ENCODE results near the gene FRMPD3.

DNA sequence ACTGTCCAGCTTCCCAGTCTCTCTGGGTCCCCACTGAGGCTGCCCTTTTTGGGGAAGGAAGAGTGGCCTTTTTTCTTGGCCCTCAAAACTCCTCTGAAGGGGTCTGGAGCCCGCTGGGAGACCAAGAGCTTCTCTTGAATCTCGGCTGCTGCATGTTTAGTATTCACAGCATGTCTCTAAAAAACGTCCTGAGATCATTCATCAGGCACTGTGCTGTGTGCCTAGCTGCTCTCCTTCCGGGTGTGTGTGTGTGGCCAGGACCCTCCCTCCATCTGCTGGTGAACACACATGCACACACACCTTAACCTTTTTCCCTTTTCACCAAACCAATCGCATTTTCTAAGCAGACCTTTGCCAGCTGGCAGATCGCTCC lies 841 bp upstream of the FRMPD3 start:
- TF ChIP-seq, protein P1, sequence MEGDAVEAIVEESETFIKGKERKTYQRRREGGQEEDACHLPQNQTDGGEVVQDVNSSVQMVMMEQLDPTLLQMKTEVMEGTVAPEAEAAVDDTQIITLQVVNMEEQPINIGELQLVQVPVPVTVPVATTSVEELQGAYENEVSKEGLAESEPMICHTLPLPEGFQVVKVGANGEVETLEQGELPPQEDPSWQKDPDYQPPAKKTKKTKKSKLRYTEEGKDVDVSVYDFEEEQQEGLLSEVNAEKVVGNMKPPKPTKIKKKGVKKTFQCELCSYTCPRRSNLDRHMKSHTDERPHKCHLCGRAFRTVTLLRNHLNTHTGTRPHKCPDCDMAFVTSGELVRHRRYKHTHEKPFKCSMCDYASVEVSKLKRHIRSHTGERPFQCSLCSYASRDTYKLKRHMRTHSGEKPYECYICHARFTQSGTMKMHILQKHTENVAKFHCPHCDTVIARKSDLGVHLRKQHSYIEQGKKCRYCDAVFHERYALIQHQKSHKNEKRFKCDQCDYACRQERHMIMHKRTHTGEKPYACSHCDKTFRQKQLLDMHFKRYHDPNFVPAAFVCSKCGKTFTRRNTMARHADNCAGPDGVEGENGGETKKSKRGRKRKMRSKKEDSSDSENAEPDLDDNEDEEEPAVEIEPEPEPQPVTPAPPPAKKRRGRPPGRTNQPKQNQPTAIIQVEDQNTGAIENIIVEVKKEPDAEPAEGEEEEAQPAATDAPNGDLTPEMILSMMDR (IDR thresholded peaks at IDR 0.05) = no peak
- TF ChIP-seq POLR2A (IDR thresholded peaks at IDR 0.05; ENCODE audit: low read depth) (no peak), POLR2AphosphoS5 (IDR thresholded peaks at IDR 0.05) (no peak)

Data from esophagus muscularis mucosa (tissue), 3 donors.